SK-N-SH treated with all-trans-retinoic acid at 6 μM for 48 hours (cell line): ENCODE data around the gene ZNF845.

Experiments
- ATAC-seq: fragments of 200-7000 bp; cut with Tn5 transposase; 3 replicates; pipeline ENCODE4 v1.9.1; 2020; ENCODE audit warnings: mild to moderate bottlenecking, moderate library complexity
- BACH2 ChIP-seq: fragments of 250-450 bp; sonication (Bioruptor Pico); IDR thresholded peaks from 2 replicates; pipeline ENCODE4 v1.9.0; 2021; ENCODE audit warnings: mild to moderate bottlenecking, borderline replicate concordance
- CREB5 ChIP-seq: fragments of 250-450 bp; sonication (Bioruptor Pico); IDR thresholded peaks from 2 replicates; pipeline ENCODE4 v1.5.1; 2020; ENCODE audit warnings: low read depth, mild to moderate bottlenecking, moderate library complexity
- CSDC2 ChIP-seq: fragments of 250-450 bp; sonication (Bioruptor Pico); IDR thresholded peaks from 2 replicates; pipeline ENCODE4 v1.5.0; 2020; ENCODE audit warnings: mild to moderate bottlenecking, moderate library complexity
- CSRNP3 ChIP-seq: fragments of 250-450 bp; sonication (Bioruptor Pico); IDR thresholded peaks from 2 replicates; pipeline ENCODE4 v1.5.1; 2021; ENCODE audit warnings: mild to moderate bottlenecking, moderate library complexity
- GLIS3 ChIP-seq: fragments of 250-450 bp; sonication (Bioruptor Pico); IDR thresholded peaks from 2 replicates; pipeline ENCODE4 v1.5.0; 2020; ENCODE audit warnings: mild to moderate bottlenecking, moderate library complexity
- OSR1 ChIP-seq: fragments of 250-450 bp; sonication (Bioruptor Pico); IDR thresholded peaks from 2 replicates; pipeline ENCODE4 v1.8.0; 2022; ENCODE audit warnings: moderate library complexity, mild to moderate bottlenecking, inconsistent platforms
- PATZ1 ChIP-seq: fragments of 250-450 bp; sonication (Bioruptor Pico); IDR thresholded peaks from 2 replicates; pipeline ENCODE4 v1.8.0; 2020; ENCODE audit warnings: mild to moderate bottlenecking, moderate library complexity, borderline replicate concordance
- POU6F1 ChIP-seq: fragments of 250-450 bp; sonication (Bioruptor Pico); IDR thresholded peaks from 2 replicates; pipeline ENCODE4 v1.8.0; 2021; ENCODE audit warnings: low read depth, mild to moderate bottlenecking, moderate library complexity, borderline replicate concordance
- PPARA ChIP-seq: fragments of 250-450 bp; sonication (Bioruptor Pico); IDR thresholded peaks from 2 replicates; pipeline ENCODE4 v1.5.0; 2020; ENCODE audit warnings: mild to moderate bottlenecking, borderline replicate concordance
- RARB ChIP-seq: fragments of 250-450 bp; sonication (Bioruptor Pico); IDR thresholded peaks from 2 replicates; pipeline ENCODE4 v1.8.0; 2021; ENCODE audit warnings: mild to moderate bottlenecking, moderate library complexity
- SNAI2 ChIP-seq: fragments of 250-450 bp; sonication (Bioruptor Pico); IDR thresholded peaks from 2 replicates; pipeline ENCODE4 v1.5.0; 2020; ENCODE audit warnings: mild to moderate bottlenecking, moderate library complexity
- TCF4 ChIP-seq: fragments of 250-450 bp; sonication (Bioruptor Pico); IDR thresholded peaks from 2 replicates; pipeline ENCODE4 v1.8.0; 2021; ENCODE audit warnings: mild to moderate bottlenecking, moderate library complexity, borderline replicate concordance
- TOX ChIP-seq: fragments of 250-450 bp; sonication (Bioruptor Pico); IDR thresholded peaks from 2 replicates; pipeline ENCODE4 v1.8.0; 2021; ENCODE audit warnings: mild to moderate bottlenecking, moderate library complexity, borderline replicate concordance
- ZFP3 ChIP-seq: fragments of 250-450 bp; sonication (Bioruptor Pico); IDR thresholded peaks from 2 replicates; pipeline ENCODE4 v1.5.0; 2020; ENCODE audit warnings: mild to moderate bottlenecking, moderate library complexity
- ZFP30 ChIP-seq: fragments of 450-650 bp; formaldehyde crosslinking; IDR thresholded peaks from 2 replicates; pipeline ENCODE4 v1.5.0; 2022; ENCODE audit warnings: mild to moderate bottlenecking, moderate library complexity
- ZNF70 ChIP-seq: fragments of 450-650 bp; formaldehyde crosslinking; IDR thresholded peaks from 2 replicates; pipeline ENCODE4 v1.5.0; 2020; ENCODE audit warnings: mild to moderate bottlenecking, moderate library complexity
- ZNF8 ChIP-seq: fragments of 450-650 bp; formaldehyde crosslinking; IDR thresholded peaks from 2 replicates; pipeline ENCODE4 v1.5.0; 2020; ENCODE audit warnings: mild to moderate bottlenecking, moderate library complexity
- TF ChIP-seq, protein P1 (sequence below): fragments of 250-450 bp; sonication (Bioruptor Pico); IDR thresholded peaks from 2 replicates; pipeline ENCODE4 v1.5.0; 2020; ENCODE audit warnings: mild to moderate bottlenecking, moderate library complexity

ZNF845 gene

DNA sequence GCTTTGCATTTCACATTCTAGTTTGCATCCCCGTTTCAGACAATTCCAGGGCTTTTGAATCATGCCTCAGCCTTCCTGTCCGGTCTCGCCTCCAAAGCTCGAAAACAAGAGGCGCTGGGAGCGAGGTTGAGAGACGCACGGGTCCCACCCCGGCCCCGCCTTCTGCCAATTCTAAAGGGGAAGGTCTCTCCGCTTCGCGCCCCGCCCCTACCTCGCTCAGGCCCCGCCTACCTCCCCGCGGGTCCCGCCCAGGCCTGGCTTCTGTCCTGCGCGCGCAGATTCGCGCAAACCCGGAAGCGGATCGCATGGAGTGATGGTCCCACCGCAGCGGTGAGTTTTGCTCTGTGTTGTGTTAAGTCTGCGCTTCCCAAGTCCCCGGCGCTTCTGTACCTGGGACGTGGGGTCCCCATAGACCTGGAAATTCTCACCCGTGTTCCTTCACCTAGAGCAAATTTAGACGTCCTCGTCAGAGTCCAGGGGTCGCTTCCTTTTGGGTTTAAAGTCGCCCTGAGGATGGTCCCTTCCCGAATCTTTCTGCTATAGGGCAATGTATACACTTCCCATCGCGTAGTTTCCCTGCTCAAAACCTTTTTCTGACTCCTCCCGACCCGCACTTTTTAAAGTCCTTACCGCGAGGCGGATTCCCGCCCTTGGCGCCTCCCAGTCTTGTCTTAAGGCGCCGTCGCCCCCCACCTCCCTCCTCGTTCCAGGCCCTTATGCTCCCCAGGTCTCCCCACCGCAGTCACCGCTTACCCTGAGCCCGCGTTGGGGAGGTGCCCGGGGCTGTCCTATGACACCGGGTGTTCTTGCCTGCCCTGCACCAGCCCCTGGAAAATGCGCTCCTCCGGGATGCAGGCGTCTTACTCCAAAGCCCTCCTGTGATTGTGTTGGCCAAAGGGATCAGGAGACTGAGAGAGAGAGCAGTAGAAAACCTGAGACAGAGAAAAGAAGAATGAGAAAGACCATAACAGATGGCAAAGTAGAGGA is at the start of gene ZNF845:
Gene ZNF845 (plus strand): TSS at position 287 of the 987 bp plus-strand sequence. CDS start 7,559 bp downstream, outside the sequence.
- TF ChIP-seq PPARA (CRISPR knock-in tag) (no peak), ZFP30 (CRISPR knock-in tag) (no peak), POU6F1 (CRISPR knock-in tag) (no peak), CSDC2 (no peak), TOX (CRISPR knock-in tag) (no peak), BACH2 (CRISPR knock-in tag) (no peak), SNAI2 (CRISPR knock-in tag) (no peak), CREB5 (CRISPR knock-in tag) (no peak), ZNF70 (CRISPR knock-in tag) (no peak), CSRNP3 (no peak), TCF4 (no peak), ZFP3 (CRISPR knock-in tag) (no peak), PATZ1 (no peak), RARB (CRISPR knock-in tag) (no peak), OSR1 (CRISPR knock-in tag) (no peak)
- TF ChIP-seq, protein P1, sequence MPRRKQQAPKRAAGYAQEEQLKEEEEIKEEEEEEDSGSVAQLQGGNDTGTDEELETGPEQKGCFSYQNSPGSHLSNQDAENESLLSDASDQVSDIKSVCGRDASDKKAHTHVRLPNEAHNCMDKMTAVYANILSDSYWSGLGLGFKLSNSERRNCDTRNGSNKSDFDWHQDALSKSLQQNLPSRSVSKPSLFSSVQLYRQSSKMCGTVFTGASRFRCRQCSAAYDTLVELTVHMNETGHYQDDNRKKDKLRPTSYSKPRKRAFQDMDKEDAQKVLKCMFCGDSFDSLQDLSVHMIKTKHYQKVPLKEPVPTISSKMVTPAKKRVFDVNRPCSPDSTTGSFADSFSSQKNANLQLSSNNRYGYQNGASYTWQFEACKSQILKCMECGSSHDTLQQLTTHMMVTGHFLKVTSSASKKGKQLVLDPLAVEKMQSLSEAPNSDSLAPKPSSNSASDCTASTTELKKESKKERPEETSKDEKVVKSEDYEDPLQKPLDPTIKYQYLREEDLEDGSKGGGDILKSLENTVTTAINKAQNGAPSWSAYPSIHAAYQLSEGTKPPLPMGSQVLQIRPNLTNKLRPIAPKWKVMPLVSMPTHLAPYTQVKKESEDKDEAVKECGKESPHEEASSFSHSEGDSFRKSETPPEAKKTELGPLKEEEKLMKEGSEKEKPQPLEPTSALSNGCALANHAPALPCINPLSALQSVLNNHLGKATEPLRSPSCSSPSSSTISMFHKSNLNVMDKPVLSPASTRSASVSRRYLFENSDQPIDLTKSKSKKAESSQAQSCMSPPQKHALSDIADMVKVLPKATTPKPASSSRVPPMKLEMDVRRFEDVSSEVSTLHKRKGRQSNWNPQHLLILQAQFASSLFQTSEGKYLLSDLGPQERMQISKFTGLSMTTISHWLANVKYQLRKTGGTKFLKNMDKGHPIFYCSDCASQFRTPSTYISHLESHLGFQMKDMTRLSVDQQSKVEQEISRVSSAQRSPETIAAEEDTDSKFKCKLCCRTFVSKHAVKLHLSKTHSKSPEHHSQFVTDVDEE (CRISPR knock-in tag), result no peak
- ATAC-seq, result peak; percentile 99

GRCh38 chr19:53285087-53285486 is 48.5 kb upstream of the ZNF845 start:
- no peak for ATAC-seq
- no peak for TF ChIP-seq ZNF8

DNA sequence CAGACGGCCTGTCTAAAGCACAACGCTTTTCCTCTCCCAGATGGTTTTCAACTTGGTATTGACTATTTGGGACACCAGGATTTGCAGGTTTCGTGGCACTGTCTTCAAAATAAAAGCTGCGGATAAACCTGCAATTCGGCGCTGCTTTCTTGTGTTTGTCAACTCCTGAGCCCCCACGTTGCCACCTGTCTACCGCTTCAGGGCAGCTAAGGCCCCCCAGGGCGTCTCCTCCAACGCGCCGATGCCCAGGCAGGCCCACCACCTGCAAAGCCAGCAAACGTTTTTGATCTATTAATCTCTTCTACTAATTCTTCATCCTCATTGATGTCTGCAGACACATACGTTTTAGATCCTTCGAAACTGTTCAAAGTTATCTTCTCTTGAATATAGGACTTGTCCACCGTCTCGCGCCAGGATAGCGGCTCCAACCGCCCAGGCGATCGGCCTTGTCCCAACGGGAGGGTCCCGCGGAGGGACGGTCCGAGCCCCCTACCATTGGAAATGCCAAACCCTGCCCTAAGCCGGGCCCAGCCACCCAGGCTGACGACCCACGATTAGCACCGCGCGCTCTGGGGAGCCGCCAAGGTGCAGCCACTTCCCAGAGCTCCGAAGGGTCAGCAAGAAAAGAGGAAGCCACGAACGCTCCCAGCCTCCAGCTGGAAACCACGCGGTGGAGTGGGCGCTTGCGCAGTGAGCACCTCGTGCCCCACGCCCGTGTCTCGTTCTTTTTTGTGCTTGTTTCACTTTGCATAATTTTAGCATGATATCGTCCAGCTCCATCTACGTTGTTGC is 42.6 kb upstream of the ZNF845 start:
- no peak for ATAC-seq
- no peak for TF ChIP-seq ZNF8
- TF ChIP-seq TCF4, result no peak
- TF ChIP-seq GLIS3 (CRISPR knock-in tag), result no peak
- TF ChIP-seq, protein P1 (CRISPR knock-in tag), result no peak
- TF ChIP-seq POU6F1 (CRISPR knock-in tag), result no peak
- TF ChIP-seq CREB5 (CRISPR knock-in tag), result no peak
- no peak for TF ChIP-seq PPARA (CRISPR knock-in tag)
